SKM-1 (cell line): ENCODE results near the gene SLC22A31.
A peak's percentile ranks its signal among the peaks of the same experiment; 100 is the strongest.
"Not testable (repeated sequence)": the region's sequence is repeated elsewhere in the genome, so short reads cannot be mapped to it uniquely, and the experiment has no call there.

Experiments used
- DNase-seq: peaks from one replicate; lab custom pipeline; 2025; ENCODE audit not compliant: unreplicated experiment; lab: John Stamatoyannopoulos, UW

The SLC22A31 gene

DNA sequence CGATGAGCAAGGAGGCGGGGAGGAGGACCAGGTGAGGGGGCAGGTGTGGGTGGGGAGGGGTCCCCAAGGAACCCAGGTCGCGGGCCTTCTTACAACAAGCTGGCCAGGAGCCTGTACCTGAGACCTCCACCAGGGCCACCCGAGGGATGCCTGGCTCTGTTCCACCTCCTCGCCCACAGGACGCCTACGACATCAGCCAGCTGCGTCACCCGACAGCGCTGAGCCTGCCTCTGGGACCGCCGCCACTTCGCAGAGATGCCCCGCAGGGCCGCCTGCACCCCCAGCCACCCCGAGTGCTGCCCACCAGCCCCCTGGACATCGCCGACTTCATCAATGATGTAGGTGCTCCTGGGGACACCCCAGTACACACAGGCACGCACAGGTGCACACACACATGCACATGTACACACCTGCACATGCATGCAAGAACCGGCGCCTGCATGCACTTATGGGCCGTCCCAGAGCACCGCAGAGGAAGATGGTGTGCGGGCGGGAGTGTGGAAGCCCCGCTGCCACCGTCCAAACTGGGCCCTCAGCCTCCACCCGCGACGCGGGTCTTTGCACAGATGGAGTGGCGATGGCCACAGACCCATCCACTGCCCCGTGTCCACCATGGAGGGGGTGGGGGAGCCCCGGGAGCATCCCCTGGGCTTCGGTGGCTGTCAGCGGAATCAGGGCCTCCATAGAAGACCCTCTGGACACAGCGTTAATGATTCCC is 6.6 kb downstream of the SLC22A31 start:
- no peak for DNase-seq

GRCh38 chr16:89192956-89193575 is 7.3 kb downstream of the SLC22A31 start:
- peak; percentile 64 for DNase-seq

DNA sequence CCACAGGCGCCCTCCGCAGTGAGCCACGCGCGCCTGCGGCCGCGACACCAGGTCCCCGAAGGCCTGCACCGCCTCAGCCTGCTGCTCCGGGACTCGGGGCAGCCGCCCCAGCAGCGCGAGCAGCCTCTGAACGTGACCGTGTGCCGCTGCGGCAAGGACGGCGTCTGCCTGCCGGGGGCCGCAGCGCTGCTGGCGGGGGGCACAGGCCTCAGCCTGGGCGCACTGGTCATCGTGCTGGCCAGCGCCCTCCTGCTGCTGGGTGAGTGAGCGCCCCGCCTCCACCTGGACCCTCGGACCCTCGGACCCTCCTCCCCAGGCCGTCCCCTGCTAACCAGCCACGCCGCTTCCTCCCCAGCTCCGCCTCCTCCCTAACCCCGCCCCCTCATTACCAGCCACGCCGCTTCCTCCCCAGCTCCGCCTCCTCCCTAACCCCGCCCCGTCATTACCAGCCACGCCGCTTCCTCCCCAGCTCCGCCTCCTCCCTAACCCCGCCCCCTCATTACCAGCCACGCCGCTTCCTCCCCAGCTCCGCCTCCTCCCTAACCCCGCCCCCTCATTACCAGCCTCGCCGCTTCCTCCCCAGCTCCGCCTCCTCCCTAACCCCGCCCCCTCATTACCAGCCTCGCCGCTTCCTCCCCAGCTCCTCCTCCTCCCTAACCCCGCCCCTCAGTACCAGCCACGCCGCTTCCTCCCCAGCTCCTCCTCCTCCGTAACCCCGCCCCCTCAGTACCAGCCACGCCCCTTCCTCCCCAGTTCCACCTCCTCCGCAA is 8.0 kb downstream of the SLC22A31 start:
- peak; percentile 36 for DNase-seq

DNA sequence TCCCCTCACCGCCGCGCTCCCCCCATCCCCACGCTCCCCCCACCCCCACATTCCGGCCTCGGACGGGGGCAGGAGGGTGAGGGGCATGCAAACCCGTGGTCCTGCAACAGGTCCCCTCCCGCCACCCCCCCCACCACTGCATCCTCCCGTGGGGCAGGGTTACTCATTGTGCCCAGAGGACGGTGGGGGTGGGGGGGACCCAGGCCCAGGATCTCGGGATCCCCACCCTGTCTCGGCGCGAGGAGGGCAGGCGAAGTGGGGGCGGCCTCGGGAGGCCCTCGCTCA is 8.5 kb downstream of the SLC22A31 start:
- DNase-seq: no peak

DNA sequence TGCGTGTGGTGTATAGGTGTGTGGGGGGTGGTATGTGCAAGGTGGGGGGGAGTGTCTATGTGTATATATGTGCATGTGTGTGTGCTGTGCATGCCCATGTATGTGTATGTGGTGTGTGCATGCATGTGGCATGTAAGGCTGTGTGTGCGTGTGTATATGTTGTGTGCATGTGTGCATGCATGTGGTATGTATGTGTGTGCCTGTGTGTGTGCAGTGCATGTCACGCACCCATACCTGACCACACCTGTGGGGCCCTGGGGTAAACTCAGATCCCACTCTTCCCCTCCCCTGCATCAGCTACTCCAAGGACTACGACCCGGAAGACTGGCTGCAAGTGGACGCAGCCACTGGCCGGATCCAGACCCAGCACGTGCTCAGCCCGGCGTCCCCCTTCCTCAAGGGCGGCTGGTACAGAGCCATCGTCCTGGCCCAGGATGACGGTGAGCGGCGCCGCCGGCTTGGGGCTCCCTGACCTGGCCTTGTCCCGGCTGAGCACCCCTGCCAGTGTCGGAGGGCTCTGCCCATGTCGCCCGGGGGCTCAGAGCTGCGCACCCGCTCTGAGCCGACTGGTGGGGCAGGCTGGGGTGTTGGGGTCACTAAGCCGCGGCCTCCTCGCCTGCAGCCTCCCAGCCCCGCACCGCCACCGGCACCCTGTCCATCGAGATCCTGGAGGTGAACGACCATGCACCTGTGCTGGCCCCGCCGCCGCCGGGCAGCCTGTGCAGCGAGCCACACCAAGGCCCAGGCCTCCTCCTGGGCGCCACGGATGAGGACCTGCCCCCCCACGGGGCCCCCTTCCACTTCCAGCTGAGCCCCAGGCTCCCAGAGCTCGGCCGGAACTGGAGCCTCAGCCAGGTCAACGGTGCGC is 9.1 kb downstream of the SLC22A31 start:
- no peak for DNase-seq

- no peak for DNase-seq
Observed at GRCh38 chr16:89190150-89190958, 10.0 kb downstream of the SLC22A31 start.

DNA sequence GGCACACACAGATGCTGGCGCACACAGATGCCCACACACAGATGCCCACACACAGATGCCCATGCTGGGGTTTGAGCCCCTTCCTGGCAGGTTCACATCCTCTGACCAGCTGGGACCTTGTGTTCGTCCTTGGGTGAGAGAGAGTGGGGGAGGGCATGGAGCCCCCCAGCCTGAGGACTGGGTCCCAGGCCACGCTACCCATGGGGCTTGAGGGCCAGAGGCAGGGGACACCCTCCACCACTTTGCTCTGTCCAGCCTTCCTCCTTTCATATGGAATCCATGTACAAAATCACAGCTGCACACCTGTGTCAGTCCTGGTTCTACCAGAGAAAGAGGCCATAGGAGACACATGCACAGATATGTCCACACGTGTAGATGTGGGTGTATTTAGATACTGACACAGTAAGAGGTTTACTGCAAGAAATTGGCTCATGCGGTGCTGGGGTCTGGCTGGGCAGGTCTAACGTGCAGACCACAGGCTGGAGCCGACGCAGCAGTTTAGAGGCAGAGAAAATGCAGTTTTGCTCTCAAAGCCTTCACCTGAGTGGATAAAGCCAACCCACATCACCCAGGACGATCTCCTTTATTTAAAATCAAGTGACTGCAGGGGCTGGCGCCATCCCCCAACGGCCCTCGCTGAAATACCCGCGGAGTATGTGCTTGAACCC is 10.8 kb downstream of the SLC22A31 start:
- no peak for DNase-seq

- DNase-seq: not testable (repeated sequence)
Observed at GRCh38 chr16:89188471-89189357, 11.6 kb downstream of the SLC22A31 start.

DNA sequence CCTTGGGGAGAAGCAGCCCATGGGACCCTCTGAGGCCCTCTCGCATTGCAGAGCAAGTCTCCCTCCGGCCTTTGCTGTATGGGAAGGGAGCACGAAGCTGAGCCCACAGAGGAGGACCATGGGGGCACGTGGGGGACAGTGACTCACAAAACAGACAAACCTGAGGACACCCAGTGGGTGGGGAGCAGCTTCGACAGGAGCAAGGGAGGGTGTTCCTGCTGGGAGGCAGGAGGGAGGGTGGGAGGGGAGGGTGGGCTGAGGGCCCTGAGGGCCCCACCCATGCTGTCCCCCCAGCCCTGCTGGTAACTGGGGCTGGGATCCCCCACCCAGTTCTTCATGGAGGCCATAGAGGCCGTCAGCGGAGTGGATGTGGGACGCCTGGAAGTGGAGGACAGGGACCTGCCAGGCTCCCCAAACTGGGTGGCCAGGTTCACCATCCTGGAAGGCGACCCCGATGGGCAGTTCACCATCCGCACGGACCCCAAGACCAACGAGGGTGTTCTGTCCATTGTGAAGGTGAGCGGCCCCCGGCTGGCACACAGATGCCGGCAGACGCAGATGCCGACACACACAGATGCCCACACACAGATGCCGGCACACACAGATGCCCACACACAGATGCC is 12.5 kb downstream of the SLC22A31 start:
- no peak for DNase-seq

- no peak for DNase-seq
Observed at GRCh38 chr16:89187032-89187769, 13.1 kb downstream of the SLC22A31 start.

DNA sequence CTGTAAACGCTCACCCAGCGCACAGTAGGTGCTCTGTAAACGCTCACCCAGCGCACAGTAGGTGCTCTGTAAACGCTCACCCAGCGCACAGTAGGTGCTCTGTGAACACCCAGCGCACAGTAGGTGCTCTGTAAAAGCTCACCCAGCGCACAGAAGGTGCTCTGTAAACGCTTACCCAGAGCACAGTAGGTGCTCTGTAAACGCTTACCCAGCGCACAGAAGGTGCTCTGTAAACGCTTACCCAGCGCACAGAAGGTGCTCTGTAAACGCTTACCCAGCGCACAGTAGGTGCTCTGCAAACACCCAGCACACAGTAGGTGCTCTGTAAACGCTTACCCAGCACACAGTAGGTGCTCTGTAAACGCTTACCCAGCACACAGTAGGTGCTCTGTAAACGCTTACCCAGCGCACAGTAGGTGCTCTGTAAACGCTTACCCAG is 13.7 kb downstream of the SLC22A31 start:
- DNase-seq: not testable (repeated sequence)

DNA sequence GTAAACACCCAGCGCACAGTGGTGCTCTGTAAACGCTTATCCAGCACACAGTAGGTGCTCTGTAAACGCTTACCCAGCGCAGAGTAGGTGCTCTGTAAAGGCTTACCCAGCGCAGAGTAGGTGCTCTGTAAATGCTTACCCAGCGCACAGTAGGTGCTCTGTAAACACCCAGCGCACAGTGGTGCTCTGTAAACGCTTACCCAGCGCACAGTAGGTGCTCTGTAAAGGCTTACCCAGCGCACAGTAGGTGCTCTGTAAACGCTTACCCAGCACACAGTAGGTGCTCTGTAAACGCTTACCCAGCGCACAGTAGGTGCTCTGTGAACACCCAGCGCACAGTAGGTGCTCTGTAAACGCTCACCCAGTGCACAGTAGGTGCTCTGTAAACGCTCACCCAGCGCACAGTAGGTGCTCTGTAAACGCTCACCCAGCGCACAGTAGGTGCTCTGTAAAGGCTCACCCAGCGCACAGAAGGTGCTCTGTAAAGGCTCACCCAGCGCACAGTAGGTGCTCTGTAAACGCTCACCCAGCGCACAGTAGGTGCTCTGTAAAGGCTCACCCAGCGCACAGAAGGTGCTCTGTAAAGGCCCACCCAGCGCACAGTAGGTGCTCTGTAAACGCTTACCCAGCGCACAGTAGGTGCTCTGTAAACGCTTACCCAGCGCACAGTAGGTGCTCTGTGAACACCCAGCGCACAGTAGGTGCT is 14.3 kb downstream of the SLC22A31 start:
- DNase-seq: not testable (repeated sequence)

DNA sequence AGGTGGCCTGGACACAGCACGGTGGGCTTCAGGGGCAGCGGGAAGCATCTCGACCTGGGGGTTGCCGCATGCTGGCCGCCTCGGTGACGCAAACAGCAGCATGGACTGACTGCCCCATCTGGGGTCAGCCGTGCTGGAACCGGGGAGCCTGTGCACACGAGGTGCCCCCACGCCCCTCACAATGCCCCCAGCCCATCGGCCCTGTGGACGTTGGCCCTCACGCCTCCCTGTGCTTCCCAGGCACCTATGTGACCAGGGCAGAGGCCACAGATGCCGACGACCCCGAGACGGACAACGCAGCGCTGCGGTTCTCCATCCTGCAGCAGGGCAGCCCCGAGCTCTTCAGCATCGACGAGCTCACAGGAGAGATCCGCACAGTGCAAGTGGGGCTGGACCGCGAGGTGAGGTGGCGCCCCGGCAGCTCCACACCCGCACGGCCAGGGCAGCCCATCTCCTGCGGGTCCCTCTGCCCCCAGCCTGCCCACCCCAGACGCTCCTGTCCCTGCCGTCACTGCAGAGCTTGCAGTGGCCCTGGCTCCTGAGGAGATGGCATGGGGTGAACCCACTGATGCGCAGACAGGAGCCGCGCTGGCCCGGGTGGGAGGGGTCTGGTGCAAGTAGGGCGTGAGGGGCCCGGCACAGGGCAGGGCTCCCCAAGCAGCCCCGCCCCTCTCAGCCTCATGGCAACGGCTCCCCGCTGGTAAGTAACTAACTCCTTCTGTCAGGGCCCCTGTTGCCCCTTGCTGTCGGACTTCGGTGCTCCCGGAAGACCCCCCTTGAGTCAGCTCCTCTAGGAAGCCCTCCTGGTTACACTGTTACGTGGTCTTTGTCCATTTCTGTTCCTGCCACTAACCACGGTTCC is 15.2 kb downstream of the SLC22A31 start:
- no peak for DNase-seq

- DNase-seq: no peak
Observed at GRCh38 chr16:89184677-89184932, 15.7 kb downstream of the SLC22A31 start.

- DNase-seq: no peak
Observed at GRCh38 chr16:89183975-89184676, 16.2 kb downstream of the SLC22A31 start.

GRCh38 chr16:89183463-89183862 is 16.9 kb downstream of the SLC22A31 start:
- no peak for DNase-seq
